Stimulated activated CD8-positive, alpha-beta memory T cell treated with anti-CD3 and anti-CD28 coated beads, Interleukin-15, amount 100 ng/mL, for 1 hour (primary cell): ENCODE measurements around the gene ADAM12.

ENCODE experiments used
- DNase-seq: peaks from one replicate; pipeline ENCODE4 v3.0.0-alpha.2; 2020; ENCODE audit warnings: low read depth

ADAM12 gene

DNA sequence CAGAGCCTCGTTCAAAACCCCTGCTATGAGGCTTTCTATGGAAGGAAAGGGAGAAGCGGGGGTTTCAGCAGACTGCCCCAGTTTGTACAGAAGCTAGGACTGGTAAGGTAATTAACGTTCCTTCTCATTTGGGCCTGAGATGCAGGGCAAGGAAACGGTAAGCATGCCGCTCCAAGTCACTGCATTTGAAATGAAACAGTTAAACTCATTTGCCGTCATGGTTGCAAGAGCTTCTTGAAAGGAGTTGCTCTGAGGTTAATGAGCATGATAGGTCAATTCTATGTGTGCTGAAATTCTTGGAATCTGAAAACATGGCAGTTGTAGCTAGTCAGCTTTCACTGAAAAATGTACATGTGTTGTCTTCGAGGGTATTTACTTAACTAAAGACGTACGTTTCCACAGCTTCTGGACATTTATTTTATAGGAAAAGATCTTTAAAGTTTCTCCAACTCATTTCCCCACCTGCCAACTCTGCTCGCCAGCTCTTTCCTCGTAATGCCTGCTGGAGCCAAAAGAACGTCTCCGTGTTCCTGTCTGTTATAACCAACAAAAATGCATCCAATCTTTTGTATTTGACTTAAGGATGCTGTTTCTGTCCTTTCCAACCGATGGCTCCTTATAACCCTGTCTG lies 73.3 kb downstream of the ADAM12 start:
- DNase-seq = no peak

DNA sequence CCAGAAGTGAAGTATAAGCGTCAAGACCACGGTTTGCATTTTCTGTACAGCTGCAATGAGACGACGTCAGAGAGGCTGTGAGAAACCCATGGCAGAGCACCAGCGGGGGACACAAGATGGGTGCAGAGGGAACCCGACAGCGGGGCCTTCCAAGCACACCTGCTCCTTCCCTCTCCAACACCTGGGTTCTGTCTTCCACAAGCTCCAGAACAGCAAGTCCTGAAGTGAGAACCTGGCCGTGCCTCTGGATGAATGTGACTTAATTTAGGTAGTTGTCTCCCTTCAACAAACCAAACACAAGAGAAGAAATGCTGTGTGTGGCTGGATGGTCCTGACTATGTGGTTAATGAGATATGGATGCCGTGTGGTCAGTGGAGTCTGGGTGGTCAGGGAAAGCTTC lies 76.1 kb downstream of the ADAM12 start:
- no peak for DNase-seq

DNA sequence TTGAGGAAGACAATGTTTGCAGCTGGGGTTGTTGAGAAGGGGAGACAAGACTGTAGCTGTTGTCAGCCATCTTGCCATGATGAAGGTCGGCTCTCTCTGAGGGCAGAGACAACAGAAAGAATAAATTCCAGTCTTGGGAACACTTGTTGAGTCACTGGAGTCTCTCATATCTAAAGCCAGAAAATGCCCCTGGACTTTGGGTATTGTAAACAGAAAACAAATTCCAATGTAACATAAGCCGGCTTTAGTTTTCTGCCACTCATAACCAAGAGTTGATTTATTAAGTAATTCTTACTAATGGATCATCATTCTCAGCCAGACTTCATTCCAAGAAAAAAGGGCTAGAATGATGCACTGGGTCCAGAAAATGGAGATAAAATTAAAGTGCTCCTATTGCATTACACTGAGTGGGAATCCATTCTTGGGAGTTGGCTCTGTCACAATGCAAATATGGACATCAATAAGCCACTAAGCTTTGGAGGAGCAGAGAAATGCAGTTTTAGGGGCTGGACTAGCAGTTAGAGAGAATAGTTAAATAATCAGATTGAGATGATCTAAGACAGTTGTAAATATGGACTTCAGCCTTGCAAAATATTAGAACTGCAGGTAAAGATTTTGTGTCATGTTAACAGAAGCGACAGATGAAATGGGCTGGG lies 78.9 kb downstream of the ADAM12 start:
- no peak for DNase-seq

DNA sequence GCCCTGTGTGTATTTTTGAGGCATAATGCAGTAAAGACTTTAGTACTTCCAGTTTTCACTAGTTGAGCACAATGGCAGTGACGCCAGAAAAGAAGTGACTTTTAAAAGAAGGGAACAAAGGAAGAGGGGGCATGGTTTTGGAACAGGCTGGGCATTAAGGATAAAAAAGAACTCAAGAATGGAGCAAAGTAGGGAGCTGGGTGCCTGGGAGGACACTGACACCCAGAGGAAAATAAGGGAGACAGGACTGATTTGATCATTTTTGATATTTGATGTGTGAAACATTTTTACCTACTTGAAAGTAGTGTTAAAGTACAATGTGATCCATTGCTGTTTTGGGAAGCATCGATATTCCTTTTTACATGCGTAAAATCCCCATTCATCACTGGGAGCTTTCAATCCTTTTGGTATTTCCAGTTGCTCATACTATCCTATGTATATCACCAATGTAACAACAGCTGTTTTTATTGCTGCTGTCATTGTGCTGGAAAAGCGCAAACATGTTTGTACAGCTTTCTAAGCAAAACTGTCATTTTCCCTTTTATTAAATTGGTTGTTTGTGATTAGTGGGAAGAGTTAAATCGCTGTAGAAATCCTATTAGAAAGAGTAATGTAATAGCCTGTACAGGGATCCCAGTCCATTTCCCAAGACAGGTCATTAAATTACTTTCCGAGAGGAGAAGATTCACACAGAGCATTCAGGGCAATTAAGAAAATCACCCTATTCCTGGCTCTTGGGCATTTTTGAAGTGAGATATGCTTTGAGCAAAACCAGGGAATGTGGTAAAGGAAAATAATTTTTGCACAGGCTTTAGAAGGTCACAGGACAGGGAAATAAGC lies 85.2 kb downstream of the ADAM12 start:
- no peak for DNase-seq

DNA sequence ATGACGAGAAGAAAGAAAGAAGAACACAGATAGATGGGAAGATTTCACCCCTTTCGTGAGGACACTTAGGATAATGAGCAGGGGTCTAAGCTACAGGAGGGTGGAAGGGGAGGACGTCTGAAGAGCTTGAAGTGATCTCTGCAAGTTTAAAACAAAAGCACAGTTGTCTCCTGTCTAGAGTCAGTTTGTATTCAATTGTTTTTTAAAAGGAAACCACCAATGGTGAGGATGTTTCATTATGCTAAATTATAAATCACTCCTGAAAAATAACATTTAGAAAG lies 85.9 kb downstream of the ADAM12 start:
- no peak for DNase-seq

DNA sequence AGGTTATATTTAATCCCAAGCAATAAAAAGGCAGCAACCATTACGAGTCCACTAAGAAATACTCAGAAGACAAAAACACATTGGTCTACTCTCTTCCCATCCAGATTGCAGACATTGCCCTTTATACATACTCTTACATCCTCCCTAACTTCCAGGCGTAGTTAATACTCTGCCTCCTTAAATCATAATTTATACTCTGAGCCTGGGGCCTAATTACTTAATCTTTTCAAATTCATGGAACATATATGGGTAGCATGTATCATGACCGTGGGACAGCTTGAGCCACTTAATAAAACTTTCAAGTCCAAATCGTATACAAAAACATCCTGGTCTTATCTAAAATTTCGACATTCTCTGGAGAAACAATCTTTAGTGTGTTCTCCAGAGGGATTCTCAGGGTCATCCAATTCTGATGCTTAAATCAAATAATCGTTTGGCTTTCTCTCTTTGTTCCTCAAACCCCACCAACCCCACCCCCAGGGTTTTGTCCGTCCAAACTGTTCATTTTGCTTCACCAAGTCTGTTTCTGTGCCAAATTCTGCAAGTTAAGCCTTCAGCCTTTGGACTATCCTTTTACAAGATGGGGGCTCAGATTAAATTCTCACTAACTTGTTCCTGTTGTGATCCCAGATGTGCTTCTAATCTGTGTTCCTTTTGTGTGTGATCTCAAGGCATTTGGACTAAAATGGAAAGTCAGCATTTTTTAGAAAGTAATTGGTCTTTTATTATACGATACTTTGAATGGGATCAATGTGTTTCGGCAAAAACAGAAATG lies 86.4 kb downstream of the ADAM12 start:
- DNase-seq = no peak

DNA sequence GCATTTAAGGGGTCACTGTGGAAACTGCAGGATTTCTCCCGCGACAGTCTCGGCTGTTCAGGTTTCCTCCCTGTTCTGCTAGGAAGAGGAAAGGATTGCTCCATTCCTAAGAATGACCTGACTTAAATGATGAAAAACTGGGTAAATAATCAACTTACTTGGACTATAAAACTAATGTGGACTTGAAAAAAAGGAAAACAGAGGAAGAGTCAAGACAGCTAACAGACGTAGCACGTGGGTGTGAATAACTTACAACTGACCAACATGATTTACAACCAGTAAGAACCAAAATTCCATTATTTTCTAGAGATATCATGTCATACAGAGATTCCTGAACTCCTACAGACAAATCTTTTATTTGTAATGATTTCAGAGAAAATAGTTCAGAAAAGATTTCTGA lies 93.8 kb downstream of the ADAM12 start:
- no peak for DNase-seq

DNA sequence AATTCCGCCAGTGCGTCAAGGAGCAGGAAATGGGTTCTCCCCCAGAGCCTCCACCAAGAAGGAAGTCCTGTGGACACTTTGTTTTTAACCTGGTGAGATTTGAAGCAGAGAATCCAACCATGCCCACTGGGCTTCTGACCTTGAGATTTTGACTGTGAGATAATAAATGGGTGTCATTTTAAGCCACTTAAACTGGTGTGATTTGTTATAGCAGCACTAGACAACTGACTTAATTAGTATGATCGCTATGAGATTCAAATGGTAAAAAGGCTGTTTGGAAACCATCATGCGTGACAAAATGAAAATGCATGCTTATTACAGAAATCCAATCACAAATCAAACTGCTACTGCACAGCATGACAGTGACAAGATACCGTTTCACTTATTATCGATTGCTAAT lies 98.0 kb downstream of the ADAM12 start:
- DNase-seq = no peak

DNA sequence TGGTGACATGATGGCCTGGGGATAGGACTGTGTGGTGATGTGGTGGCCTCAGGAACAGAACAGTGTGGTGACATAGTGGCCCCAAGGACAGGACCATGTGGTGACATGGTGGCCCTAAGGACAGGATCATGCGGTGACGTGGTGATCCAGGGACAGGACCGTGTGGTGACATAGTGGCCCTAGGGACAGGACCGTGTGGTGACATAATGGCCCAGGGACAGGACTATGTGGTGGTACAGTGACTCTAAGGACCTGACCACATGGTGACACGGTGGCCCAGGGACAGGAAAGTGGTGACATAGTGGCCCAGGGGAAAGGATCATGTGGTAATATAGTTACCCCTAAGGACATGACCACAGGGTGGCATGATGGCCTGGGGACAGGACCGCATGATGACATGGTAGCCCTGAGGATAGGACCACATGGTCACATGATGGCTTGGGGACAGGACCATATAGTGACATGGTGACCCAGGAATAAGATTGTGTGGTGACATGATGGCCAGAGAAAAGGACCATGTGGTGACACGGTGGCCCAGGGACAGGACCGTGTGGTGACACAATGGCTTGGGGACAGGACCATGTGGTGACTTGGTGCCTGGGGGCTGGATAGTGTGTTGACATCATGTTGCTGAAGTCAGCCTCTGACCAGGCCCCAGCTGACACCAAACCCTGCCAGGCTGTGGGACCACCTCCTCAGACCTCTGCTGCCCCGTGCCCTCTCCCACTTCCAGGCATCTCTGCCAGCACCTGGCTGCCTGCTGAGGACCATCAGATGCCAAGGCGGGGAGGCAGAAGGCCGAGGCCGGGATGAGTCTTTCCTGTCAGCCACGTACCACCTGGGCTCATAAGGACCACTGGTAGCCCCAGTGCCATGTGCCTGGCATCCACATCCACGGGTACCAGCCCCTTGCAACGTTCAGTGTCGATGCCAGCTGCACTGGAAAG lies 99.5 kb downstream of the ADAM12 start:
- DNase-seq = no peak

DNA sequence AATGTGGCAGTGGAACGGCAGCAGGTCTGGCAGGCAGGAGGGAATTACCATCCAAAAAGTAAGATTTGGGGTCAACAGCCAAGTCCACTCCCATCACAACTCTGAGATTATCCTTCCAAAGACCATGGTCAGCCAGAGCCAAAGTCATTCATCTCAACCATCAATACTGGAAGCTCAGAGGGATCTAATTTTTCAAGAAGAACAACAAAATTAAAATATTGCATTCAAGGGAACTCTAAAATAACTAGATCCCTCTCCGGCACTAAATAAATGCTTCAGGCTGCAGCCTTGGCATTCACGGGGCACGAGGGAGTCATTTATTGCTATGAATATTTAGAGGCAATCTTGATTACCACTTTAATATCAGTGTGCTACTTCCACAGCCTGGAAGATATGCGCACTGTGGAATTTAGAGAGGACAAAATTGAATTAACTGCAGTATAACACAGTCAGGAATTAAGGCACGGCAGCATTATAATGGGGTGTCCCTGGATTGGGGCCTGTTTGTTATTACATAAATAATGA lies 102.0 kb downstream of the ADAM12 start:
- no peak for DNase-seq

DNA sequence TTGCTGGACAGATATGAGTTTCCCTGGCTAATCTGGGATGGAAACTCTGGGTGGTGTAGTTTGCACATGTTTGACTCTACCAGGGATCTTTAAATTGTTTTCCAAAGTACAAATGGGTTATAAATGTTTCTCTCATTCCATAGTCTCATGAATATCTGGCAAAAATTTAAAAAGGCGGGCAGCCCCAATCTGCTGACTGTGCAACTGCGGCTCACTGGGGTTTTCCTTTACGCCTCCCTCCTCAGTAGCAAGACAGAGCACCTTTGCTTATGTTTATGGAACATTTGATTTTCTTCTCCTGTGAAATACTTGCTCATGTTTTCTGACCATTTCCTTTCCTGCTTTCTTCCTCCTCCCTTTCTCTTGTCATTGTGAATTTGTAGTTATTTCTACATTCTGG lies 105.0 kb downstream of the ADAM12 start:
- DNase-seq = no peak

DNA sequence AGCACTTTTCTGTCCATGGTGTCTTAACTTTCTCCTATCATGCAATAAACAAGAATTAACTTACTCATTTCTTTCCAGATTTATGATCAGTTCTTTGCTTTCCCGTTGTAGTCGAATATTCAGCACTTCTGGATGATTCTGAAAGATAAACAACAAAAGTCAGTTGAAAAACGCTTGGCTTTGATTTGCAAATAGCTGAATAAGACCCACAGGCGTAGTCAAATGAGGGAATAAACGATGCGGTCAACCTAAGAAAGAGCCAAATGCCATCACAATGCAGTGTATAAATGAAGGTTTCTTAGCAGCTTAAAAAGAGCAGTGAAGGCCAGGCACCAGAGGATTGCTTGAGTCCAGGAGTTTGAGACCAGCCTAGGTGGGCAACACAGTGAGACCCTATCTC lies 109.4 kb downstream of the ADAM12 start:
- DNase-seq = no peak

DNA sequence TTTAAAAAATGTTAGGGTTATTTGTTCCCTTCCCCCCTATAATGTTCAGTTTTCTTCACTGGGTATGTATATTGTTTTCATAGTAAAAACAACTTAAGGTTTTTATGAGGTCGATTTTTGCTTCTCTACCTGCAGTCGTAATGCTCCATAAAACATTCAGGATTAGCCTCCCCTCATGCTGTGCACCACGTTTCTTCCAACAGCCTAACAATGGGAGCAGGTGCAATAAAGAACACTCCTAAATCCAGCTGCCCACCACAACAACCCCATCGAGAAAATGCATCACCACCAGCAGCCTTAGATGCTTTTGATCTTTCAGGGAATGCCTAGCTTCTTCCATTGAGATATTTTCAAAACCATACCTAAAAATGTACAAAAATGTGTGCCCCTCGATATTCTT lies 111.1 kb downstream of the ADAM12 start:
- DNase-seq = no peak

DNA sequence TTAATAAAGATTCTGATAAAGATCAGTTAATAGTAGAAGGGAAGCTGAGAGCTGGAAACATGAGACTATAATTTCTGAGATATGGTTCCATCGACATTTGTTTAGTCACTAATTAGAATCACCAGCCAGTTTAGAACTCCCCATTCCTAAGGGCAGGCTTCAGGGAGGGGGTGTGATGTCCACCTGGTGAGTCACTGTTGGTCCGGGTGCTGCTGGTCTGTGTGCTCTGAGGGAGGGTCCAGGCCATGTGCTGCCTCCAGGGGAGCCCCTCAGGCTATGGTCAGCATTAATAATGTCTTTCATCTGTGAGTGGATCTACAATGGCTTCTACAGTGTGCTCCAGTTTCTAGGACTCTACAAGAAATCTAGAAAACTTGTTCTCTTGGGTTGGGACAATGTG lies 115.8 kb downstream of the ADAM12 start:
- DNase-seq = no peak

DNA sequence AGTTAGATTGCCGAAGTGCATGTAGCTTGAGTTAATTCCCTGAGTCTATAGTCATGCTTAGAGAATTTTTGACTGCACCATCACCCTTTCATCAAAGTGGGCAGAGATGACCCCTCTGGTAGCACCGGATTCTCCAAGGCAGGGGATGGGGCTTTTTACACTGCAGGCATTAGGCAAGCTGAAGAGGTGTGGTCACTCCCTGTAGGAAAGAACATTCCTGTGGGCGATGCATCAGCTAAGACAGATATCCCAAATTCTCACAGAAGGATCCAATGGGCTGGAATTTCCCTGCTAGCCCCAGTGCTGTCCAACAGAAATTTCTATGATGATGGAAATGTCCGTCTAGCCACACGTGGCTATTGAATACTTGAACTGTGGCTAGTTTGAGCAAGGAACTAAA lies 118.2 kb downstream of the ADAM12 start:
- no peak for DNase-seq

DNA sequence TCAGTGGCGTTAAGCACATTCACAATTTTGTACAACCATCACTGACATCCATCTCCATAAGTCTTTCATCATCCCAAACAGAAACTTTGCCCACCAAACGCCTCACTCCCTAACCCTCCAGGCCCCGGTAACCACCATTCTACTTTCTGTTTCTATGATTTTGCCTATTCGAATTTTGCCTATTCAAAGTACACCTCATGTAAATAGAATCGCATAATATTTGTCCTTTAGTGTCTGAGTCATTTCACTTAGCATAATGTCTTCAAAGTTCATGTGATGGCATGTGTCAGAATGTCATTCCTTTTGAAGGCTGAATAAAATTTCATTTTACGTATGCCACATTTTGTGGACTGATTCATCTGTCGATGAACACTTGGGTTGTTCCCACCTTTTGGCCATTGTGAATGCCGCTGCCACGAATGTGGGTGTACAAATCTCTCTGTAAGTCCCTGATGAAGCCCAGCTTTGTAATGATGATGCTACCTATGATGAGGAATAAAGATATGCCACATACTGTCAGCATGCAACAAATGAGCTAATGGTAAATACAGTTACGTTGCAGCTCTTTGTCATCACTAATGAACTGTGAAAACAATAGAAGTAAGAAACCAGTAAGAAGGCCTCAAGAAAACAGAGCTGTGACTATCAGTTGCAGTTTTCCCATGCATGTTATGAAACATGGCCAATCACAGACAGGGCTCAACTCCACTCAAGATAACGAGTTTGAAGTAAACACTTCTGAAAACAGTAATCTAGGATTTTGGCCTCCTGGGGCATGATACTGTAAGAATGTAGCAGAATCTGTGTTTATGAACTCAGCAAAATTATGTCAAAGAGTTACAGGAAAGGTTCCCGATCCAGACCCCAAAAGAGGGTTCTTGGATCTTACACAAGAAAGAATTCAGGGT lies 120.0 kb downstream of the ADAM12 start:
- DNase-seq = no peak

DNA sequence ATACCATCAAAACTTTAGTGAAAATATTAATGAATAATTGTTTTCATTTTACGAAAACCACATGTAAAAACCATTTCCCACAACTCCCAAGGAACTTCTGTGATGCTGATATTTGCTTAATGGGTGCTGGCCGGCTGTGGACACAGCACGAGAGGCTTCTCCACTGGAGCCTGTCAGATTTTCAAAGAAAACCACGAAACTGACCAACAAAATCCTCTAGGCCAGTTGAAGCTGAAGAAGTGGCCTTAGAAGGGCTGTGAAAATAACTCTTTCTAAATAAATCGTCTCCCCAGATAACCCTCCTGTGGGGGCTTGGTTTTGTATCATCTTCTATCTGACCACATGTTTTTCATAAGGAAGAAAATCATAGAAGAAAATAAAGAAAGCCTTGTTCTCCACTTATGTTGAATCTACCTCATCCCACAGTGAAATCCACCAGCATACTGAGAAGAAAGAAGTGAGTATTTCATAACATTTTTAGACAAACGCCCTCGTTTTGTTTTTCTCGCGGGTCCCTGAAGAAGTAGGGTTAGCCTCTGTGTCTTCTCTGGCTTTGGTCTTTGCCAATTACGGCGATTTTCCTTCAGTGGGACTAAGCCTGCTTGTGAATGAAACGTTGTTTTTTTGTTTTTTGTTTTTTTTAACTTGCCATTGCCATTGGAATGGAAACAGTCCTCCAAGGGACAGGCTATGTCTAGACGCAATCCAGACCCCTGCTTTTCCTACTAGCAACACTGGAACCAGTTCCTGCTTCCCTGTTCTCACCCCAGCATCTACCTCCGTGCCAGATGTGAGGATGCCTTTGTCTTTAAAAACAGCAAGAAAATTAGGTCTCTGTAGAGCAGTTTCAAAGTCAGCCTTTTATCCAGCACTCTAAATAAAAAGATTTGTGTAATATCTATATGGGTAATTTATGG lies 123.9 kb downstream of the ADAM12 start:
- no peak for DNase-seq

DNA sequence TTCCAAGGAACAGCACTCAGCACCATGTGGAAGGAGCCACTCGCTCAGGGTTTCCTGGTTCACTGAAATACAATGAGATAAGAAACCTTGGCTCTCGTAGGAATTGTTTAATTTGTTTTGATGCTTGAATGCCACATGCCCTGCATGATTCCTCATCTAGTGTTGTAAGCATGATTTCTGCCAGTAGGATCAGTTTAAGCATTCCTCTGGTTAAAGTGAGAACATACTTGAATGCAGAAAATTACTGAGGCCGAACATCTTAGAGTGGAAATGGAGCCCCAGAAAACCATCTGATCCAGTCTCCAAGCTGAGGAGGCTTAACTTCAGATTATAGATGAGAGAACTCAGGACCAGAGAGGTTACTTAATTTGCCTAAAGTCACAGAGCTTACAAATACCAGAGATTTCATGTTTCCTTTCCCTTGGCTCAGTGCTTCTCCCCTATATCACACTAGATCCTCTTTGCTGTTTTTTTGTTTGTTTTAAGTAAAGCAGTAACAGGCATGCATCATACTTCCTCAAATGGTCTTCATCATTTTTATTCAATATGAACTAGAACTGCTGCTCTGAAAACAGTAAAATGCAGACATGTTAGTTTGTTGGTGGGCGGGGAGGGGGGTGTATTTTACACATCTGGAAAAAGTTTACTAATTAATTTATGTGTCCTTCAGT lies 125.1 kb downstream of the ADAM12 start:
- no peak for DNase-seq
